HG03095 (cell line): ENCODE data around the gene HOXD4.

Experiments used
- ATAC-seq: cut with Tn5 transposase; IDR thresholded peaks from one replicate; pipeline ENCODE4 v1.9.1; 2021; ENCODE audit warnings: moderate library complexity; ENCODE audit not compliant: unreplicated experiment

The HOXD4 gene

DNA sequence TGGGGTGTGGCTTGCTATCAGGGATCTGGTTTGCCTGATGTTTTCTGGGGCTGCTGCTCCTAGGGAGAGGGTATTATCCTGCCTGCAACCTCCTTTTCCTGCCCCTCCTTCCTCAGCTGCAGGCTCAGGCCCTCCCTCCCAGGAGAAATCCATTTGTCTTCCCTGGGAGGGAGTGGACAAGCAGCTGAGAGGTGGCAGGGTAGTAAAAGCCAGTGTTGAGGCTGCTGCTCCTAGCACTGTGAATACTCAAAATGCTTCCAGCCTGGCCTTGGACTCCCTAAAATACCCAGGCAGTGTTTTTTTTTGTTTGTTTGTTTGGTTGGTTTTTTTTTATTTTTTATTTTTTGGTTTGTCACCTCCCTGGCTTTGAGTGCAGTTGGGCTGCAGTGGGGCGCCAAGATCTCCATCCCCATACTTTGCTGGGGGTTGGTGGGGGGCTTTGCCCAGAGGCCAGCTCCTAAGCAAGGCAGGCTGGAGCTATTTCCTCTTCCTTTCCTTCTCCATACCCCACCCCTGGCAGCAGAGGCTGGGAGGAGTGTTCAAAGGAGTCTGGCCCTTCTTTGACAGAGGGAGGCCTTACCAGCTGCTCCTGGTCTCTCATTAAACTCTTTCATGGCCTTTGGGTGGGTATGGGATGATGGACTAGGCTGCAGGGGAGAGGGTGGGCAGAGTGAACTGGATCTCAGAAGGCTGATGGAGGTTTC is 19.4 kb downstream of the HOXD4 start:
- no peak for ATAC-seq

DNA sequence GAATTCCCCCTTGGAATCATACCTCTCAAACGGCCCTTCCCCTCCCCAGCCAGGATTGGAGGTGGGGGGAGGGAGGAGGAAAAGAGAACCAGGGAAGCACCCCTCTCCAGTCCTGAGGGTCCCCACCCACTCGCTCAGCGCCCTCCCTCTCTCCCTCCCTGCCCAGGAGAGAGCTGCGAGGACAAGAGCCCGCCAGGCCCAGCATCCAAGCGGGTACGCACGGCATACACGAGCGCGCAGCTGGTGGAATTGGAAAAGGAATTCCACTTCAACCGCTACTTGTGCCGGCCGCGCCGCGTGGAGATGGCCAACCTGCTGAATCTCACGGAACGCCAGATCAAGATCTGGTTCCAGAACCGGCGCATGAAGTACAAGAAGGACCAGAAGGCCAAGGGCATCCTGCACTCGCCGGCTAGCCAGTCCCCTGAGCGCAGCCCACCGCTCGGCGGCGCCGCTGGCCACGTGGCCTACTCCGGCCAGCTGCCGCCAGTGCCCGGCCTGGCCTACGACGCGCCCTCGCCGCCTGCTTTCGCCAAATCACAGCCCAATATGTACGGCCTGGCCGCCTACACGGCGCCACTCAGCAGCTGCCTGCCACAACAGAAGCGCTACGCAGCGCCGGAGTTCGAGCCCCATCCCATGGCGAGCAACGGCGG is 20.1 kb downstream of the HOXD4 start:
- no peak for ATAC-seq

- ATAC-seq = no peak
These were observed 20.9 kb downstream of the HOXD4 start for GRCh38 chr2:176172007-176172894.

- ATAC-seq = no peak
These were observed 21.7 kb downstream of the HOXD4 start for GRCh38 chr2:176172895-176173566.

GRCh38 chr2:176173567-176174381 is 22.4 kb downstream of the HOXD4 start:
- ATAC-seq = no peak

DNA sequence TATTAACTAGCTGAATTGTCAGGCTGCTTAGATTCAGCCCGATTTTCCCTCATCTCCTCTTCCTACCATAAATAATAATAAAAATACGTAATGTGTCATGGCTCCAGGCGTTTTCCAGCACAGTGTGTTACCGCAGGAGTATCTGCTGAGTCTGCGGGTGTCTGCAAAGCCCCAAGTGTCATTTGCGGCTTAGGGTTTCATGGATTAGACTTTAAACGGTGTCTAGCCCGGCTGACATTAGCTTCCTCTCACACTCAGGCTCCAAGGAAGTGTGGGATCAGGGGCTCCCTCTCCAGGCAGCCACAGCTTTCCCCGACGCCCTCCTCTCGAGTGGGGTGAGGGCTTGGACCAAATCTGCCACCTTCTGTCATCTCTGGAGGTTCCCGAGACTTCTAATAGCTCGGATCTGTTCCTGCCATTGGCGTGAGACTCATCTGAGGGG is 23.1 kb downstream of the HOXD4 start:
- no peak for ATAC-seq

GRCh38 chr2:176174824-176175708 is 23.7 kb downstream of the HOXD4 start:
- no peak for ATAC-seq

GRCh38 chr2:176175709-176176607 is 24.6 kb downstream of the HOXD4 start:
- no peak for ATAC-seq

- ATAC-seq = no peak
These were observed 26.3 kb downstream of the HOXD4 start for GRCh38 chr2:176177580-176178037.

DNA sequence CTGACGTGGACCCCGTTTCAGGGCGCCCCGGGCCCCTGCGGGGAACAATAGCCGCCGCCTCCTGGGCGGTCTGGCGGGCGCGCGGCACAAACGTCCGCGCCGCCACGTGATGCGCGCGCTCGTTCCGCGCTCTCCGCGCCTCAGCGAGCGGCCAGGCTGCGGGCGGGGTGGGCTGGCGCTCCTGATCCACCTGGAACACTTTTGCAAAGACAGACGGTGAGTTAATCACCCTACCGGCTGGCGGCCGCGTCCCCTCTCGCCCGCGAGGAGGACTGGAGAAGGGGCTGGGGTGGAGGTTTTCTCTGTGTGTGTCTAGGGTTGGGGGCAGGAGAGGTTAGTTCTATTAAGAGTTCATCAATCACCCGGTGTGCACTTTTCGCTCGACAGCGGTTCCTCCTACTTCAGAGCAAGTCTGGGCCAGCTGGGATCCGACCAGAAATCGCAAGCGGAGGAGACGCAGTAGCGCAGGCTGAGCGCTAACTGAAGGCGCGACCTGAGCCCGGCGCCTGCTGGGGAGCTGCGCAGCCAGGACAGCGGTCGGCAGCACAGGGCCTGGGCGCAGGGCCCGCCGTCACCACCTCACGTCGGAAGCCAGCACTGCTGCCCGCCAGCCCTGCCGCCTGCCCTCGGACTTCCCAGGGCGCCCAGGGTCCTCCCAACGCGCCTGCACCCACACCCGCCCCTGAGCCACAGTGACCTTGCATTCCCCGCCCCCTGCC is 26.8 kb downstream of the HOXD4 start:
- no peak for ATAC-seq

DNA sequence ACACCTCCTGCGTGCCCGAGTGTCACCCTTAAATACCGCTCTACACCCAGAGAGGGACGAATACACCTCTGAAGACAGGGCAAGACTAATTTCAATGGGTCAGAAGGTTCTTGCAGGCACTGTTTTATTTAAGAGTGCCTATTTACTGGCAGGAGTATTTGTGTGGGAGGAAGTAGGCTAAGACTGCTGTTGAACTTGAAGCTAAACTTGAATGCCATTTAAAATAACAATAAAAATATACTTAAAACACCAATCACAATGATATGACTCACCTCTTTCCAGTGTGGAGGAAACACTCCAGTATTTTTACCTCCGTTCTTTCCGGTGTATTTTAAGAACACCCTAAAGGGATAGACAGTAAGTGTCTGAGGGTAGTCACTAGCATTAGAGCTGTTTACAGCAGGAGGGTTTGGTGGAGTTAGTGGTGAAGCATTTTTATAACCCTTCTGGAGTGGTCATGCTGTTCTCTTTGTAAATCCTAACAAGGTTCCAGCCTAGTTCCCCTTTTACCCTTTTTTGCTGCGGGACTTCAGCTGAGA is 27.5 kb downstream of the HOXD4 start:
- no peak for ATAC-seq

DNA sequence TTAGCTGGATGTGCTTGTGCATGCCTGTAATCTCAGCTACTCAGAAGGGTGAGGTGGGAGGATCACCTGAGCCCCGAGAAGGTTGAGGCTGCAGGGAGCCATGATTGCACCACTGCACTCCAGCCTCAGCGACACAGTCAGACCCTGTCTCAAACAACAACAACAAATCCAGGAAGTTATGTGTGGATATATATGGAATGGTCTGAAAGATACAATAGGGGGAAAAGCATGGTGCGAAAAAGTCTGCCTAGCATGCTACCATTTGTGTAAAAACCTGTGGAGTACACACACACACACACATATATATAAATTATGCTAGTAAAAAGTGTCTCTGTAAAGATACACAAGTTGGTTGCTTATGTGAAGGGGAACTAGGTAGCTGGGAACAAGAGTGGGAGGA is 30.2 kb downstream of the HOXD4 start:
- ATAC-seq = no peak

DNA sequence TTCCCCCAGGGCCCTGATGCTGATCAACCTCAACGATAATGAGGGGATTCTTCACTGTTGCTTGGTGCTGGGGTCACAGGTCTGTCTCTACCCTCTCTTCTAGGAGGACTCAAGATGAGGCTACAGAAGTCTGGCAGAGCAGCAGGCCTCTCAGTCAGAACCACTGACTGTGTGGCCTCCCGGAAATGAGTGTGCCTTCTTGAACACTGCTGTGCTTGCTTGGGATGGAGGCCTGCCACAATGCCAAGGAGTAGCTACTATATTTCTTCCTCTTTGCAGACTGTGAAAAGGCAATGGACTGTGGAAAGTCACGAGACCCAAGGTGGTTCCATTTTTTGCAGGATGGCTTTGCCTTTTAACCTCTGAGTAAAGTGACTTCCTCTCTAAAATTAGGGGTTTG is 31.3 kb downstream of the HOXD4 start:
- no peak for ATAC-seq

DNA sequence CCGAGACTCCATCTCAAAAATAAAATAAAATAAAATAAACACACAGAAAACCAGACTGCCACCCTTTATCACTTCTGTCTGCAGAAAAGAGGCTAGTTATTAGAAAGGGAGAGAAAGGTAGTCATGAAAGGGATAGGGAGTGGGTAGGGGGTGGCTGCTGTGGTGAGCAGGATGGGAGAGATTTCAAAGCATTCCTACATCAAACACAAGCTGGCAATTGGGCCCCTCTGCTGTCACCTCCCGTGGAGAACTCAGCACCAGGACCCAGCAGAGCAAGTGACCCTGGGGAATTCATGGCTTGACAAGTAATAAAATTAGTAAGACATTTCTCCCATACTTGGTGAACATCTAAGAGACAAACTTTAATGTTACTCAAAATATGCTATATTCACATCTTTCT is 33.4 kb downstream of the HOXD4 start:
- no peak for ATAC-seq

GRCh38 chr2:176186024-176186423 is 34.7 kb downstream of the HOXD4 start:
- ATAC-seq = no peak

DNA sequence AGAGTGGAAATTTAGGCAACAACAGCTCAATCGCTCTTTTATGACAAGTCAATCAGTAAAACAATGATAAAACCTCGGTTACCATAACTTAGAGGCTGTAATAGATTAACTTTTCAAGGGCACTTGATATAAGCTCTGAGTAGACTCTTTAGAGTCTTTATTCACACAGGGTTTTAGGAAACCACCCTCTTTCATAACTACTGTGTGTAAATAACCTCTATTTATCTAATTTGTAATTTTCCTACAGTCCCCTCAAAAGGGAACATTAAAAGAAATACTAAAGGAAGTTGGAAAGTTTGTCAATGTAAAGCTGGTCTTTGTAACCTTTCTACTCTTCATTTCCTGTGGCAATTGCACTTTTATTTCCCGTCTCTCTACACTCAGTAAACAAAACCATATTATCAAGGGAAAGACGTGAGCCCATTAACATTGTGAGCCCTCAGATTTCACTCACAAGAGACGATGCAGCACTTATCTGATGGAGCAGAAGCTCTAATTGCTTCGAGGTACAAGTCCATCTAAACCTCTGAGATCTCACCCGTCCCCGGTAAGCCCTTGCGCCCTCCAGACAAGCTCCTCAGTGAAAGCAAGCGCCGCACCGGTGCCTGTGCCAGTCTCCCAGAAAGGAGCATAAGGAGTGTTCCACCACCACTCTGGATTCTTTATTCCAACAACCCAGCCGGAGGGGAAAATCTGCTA is 36.0 kb downstream of the HOXD4 start:
- no peak for ATAC-seq
